ENCODE measurements around the gene INSYN1.
"Not testable (repeated sequence)": the region's sequence is repeated elsewhere in the genome, so short reads cannot be mapped to it uniquely, and the experiment has no call there.

Gene INSYN1

DNA sequence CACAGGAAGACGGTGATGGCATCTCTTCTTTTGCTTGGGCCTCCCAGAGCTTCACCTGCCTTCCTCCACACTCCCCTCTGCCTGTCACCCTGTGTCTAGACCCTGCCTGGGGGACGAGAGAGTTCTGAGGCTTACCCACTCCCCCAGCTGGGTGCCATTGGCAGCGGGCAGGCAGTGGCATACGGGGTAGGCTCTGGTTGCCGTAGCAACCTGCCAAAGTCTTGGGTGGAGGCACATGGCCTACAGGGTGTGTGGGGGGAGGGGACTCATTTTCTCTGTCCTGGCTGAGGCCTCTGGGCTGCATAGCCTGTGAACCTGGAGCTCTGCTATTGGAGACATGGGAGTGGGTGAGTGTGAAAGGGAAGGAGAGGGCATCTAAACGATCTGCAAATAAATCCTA is 4.4 kb downstream of the INSYN1 start:
- DNase-seq, result no peak

DNA sequence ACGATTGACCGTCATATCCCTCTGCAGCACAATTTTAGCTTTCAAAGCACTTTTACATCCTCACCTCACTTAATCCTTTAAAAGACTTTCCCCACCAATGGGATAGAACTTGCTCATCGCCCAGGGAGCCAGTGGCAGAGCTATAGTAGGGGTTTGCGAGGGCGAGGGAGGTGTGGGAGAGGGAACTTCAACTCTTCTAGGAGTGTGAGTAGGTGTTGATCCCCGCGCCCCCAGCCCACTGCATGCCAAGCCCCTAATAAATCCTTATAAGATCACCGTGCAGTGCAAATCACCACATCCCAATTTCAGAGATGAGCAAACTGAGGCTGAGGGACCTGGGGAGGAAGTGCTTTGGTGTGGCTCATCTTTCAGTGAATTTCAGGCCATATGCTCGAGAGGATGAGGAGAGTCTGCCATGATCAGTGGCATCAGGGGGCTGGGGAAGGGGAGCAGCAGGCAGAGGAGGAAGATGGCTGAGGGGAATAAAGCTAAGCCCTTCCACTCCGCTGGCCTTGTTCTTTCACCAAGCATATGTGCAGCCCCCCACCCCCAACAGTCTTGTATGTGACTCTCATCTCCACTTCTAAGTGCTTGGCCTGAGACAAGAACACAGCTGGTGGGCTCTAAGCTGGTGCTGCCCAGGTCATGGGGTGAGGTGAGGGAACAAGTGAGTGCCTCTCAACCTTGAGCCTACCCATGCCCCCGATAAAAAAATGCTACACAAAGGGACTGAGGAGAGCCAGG is 5.1 kb downstream of the INSYN1 start:
- no peak for DNase-seq

DNA sequence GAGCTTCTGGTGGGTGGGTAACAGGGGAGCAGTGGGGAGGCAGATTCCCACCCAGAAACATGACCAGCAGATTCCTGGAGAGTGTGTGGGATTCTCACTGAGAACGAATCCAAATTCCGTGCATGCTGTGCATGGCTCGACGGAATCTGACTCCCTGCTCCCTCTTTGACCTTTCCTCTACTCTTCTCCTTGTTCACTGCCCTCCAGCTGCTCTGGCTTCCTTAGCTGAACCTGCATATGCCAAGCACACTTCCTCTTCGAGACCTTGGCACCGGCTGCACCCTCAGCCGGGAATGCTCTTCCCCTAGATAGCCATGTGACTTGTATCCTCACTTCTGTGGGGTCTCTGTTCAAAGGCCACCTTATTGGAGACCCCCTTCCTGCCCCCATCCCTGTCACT is 6.3 kb downstream of the INSYN1 start:
- DNase-seq, result no peak

DNA sequence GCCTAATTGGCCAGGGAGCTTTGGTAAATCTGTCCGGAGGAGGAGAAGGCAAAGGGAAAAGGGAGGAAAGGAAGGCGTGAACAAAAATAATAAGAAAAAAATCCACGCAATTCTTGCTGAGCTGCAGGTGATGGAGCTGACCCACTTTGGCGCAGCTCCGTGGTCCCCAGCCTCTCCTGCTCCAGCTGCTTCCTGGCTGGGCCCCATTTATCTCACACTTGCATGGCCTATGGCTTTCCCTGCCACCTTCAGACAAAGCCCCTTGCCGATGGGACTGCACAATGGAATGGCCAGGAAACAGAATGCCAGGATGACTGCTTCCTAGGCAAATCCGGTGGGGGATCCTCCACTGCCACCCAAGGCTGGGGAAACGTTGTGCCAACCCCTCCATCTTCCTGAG is 6.9 kb downstream of the INSYN1 start:
- DNase-seq, result no peak

DNA sequence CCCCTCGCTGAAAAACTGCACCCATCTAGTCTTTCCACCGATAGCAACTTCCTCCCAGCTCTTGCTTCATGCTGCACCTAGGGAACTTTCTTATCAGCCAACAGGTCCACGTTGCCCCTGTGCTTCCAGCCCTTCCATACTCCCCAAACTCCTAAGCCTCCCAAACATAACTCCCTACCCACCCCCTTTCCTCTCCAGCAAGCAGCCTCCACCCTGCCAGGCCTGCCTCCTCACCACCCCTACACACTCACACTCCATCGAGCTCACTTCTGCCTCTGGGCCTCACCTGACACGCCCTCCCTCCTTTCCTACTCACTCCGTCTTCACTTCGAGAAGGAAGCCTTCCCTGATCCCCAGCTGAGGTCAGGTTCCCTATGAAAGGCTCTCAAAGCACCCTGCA is 8.1 kb downstream of the INSYN1 start:
- no peak for DNase-seq

DNA sequence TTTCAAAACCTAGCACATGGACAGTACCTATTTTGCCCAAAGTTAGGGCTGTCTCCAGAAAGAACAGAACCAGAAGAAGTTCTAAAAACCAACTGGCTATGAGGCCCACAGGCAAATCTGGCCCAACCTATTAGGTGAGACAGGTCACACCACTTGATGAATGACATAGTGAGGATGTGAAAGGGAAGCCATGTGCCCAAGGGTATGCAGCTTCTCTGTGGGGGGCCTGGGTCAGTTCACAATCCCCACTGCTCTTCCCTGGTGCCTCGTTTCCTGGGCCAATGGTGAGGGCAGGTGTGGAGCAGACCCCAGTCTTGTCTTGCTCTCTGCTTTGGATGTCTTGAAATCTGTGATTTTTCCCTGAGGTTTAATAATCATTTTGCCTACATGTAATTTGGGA is 8.9 kb downstream of the INSYN1 start:
- DNase-seq, result no peak

DNA sequence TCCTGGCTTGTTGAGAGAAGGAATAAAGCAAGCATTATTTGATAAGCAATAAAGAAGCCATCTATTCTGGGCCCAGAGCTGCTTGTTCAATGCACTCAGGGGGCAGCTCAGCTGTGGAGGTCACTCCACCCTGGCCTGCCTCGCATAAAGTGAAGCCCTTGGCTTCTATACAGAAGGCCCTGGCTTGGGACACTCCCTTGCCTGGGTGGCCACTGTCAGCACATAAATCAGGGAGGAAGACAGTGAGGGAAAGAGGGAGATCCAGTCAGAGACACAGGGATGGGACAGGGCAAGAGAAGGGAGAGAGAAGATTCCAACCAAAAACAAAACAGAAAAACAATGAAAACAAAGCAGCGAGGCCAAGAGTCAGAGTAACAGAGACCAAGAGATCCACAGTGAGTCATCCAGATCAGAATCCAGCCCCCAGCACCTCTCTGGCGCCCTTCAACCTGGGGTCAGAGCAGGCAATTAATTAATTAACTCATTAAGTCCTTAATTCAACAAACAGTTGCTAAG is 11.8 kb downstream of the INSYN1 start:
- DNase-seq, result no peak

DNA sequence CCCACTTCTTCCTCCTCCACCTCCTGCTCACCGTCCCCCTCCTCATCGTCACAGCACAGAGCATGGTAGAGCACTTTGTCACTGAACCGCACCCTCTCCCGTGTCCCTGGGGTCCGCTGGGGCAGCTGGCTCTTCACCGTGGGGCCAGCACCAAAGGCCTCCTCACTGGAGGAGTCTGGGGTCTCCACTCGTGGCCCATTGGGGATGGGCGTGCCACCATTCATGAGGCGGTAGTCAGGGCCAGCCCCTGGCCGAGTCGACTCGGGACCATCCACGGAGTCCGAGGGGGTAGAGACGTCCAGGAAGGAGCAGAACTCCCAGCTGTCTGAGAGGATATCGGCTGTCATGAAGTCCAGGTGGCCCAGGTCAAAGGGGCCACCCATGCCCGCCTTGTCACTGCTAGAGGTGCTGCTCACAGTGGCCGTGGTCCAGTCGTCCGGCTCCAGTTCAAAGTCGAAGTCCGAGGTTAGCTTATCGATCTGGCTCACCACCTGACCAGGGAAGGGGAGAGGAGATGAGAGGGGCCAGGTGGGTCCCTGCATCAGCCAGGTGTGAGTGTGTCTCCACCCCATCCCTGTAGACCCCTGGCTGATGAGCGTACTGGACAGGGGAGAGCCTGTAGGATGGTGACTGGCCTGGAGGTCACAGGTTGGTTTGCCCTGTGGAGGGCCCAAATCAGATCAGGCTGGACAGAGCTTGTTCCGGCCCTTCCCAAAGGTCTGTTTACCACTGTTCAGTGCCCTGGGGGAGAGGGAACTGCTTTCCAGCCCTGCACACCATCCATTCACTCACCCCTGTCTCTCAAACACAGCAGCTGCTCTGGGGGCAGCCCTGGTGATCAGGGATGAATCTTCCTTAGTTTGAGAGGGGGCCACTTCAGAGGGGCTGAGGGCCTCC is 12.8 kb downstream of the INSYN1 start:
- DNase-seq, result no peak

DNA sequence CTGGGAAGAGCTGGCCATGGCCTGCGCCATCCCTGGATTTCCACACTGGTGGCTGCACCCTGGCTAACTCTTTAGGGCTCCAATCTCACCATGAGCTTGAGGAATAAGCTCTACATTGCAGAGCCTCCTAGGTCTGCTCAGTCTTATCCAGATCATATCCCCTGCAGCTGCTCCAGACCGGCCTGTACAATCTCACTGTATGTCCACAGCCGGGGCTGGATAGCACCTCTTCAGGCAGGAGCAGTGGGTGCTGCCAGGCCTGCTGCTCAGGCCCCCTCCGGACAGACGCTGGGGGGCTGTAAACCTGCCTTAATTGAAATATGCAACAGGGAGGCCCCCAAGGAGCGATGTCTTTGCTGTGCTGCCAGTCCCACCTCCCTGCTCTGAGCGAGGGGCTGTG is 15.6 kb downstream of the INSYN1 start:
- DNase-seq, result no peak

DNA sequence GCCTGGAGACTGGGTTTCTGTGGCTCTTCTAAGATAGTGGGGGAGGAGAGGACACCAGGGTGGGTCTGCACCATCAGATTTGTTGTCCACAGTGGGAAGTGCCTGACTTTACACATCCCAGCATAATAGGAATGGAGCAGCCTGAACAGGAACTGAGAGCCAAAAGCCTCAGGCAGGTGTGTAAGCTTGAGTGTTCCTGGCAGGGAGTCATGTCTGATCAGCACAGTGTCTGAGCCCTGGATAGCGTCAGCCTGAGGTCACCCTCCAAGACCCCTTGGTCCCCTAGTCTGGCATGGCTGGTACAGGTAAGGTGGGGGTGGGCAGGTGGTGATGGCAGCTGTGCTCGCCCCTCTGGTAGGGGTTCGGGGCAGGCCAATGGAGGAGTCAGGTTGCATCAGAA is 20.2 kb downstream of the INSYN1 start:
- DNase-seq, result no peak

DNA sequence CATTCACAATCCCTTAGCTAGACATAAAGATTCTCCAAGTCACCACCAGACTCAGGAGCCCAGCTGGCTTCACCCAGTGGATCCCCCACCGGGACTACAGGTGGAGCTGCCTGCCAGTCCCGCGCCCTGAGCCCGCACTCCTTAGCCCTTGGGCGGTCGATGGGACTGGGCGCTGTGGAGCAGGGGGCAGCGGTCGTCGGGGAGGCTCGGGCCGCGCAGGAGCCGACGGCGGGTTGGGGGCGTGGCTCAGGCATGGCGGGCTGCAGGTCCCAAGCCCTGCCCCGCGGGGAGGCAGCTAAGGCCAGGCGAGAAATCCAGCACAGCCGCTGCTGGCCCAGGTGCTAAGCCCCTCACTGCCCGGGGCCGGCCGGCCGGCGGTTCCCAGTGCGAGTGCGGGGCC is 21.1 kb downstream of the INSYN1 start:
- not testable (repeated sequence) for DNase-seq

DNA sequence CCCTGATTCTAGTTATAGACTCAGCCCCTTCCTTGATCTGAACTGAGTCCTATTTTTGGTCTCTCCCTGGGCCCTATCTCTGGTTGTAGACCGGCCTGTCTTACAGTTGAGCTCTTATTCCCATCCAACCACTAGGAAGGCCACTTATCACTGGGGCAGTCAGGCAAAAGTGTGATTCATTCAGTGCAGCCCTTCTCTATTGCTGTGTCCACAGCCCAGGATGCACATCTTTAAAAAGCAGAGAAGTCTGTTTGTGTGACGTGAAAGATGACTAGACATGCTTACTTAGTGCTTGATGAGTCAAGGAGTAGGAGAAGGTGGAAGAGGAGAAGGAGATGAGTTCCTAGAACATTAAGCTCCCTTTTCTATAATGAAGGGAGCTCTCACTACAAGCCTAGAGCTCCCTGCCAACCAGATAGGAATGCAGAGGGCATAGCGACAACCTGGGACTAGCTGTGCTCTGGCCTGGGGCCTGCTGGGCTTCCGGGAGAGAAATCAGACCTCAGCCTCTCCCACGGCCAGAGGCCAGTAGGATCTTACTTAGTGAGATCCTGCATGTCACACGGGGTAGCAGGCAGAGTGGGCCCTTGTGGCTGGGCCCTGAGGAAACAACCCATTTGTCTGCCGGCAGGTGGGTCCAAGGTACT is 25.7 kb downstream of the INSYN1 start:
- DNase-seq, result no peak

DNA sequence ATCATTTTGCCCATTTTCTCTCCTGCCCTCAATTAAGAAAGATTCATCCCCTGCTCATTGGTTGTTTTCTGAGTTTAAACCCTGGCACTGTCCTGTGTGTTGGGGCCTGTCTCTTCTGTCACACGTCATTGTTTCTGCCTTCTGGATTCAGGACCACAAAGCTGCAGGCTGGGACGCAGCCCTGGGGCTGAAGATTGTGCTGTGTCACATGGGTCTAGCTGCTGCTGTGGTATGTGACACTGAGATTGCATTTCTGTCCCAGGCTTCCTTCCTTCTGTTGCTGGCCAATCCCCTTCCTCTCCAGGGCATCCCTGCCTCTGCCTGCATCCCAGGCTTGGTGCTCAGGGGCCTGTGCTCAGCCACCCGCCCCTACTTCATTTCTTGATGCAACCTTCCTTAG is 28.9 kb downstream of the INSYN1 start:
- DNase-seq, result no peak

DNA sequence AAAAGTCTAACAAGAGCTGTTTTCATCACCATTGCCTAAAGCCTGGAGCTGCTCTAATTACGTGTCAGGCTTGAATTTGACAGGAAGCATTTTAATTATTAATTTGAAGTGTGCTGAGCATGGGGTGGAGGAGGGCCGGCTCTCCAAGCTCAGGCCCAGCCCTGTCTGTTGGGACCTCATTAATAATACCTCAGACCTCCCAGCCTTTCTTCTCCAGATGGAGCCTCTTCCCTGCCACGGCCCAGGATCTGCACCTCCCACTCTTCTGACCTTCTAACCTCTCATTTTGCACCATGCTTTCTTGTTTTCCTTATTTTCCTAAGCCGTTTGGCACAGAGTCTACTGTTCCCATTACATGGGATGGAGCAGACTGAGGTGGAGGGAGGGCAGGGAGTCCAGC is 30.0 kb downstream of the INSYN1 start:
- DNase-seq, result no peak

DNA sequence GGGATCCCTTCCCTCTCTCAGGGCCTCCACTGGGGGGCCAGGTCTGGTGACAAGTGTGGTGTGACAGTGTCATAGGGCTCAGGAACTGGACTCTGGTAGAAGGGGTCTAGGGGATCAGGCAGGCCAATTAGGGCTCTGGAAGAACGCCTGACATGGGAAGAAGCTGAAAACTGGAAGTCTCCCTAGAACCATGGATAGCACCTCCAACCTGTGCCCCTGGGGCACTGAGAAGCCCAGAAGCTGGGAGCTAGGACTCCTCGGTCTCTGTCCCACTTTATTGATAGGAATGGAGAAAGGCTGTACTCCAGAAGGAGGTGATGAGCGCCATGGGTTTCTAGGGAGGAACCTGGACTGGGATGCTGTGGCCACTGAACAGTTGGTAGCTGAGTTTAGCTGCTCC is 30.7 kb downstream of the INSYN1 start:
- DNase-seq, result no peak

DNA sequence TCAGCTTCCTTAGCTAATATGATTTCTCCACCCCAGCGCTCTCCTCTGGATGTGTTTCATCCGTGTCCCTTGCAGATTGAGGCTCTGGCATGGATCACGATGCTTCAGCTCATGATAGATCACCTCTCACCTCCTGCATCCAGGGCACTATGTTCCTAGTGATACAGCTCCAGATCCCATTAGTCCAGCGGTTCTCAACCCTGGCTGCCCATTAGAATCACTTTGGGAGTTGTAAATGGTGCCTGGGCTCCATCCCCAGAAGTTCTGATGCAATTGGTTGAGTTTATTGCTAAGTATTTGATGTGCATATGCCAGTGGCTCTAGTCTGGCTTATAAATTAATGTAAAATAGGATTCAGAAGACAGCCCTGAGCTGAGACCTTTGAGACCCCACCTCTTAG is 34.5 kb downstream of the INSYN1 start:
- no peak for DNase-seq

DNA sequence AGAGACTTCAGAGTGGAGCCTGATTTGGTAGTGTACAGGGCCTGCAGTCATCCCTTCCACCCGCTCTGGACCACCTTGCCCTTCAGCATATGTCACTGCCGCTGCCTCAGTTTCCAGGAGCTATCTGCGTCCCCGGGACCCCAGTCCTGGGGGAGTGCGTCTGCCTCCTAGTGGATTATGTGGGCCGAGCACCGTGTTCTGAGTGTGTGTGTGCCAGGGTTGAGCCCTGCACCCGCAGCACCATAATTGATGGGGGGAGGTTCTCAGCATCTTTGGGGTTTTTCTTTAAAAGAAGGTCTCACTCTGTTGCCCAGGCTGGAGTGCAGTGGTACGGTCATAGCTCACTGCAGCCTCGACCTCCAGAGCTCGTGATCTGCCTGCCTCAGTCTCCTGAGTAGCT is 35.3 kb downstream of the INSYN1 start:
- DNase-seq, result no peak

DNA sequence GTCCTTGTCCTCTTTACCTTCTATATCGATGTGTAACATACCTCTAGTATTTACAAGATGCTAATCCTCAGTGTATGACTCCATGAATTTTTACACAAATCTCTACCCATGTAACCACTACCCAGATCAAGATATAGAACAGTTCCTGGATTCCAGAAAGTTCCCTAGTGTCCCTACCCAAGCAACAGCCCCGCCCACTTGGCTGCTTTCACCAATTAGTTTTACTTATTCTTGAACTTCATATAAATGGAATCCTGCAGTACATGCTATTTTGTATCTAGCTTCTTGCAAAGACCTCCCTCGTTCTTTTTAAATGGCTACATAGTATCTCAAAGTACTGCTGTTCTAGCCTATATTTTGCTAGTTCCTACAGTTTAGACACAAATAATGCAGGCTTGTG is 35.9 kb downstream of the INSYN1 start:
- DNase-seq, result no peak

DNA sequence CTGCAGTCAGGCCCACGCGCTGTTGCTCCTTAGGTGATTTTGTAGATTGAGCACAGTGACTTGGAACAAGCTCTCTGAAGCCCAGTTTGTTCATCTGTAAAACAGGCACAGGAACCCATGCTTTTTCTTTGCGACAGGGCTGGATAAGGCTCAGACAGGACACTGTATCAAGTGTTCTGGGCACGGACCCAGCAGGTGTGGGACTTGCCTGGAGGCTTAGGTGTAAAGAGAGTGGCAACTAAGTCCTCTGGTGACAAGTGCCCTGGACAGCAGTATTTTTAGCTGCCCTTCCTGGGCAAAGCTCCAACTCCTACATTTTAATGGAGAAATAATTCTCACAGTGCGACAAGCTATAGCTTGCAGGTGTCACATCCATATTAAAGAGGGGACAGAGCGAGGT is 36.7 kb downstream of the INSYN1 start:
- no peak for DNase-seq

DNA sequence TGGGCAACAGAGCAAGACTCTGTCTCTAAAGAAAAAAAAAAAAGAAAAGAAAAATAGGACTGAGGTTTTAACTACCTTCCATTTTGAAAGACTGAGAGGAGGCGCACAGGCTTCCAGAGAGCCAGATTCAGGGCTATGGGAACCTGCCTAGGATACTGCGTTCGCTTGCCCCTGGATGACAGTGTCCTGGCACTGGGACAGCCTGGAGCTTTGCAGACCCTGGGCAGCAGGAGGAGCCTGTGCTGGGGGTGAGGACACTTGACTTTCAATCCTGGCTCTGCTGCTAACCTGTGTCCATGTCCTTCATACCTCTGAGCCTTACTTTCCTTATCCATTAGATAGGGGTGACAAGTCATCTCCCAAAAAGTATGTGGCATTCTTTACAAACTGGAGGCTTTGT is 37.7 kb downstream of the INSYN1 start:
- DNase-seq, result no peak

DNA sequence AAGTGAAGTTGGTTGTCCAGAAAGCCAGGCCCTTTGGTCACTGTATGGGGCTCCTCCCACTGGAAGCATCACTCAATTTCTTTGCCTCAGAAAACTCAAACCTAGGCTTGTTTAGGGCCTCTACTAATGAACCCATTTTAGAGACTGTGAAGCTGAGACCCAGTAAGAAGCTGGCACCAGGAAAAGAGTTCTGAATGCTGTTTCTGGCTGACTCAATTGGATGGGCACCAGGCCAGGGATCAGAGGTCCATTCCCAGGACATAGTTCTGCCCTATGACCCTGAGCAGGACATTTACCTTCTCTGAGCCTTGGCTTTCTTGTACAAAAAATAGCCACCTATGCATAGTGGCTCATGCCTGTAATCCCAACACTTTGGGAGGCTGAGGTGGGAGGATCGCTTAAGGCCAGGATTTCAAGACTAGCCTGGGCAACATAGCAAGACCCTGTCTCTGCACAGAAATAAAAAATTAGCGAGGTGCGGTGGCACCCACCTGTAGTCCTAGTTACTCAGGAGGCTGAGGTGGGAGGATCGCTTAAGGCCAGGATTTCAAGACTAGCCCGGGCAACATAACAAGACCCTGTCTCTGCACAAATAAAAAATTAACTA is 38.4 kb downstream of the INSYN1 start:
- DNase-seq, result no peak

DNA sequence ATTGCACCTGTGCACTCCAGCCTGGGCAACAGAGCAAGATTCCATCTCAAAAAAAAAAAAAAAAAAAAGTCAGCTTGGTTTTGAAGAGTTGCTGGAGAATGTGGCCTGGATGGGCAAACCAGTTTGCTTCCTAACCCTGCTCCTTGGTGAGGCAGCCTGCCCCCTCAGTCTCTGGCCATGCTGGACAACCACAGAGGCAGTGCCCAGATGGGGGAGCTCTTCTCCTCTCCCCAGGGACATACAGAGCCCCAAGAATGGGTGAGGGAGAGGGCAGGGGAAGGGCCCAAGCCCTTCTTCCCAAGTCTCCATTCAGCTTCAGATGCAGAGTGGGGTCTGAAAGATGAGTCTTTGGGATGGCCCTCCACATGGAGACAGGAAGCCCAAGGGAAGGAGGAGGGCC is 41.0 kb downstream of the INSYN1 start:
- DNase-seq, result no peak

DNA sequence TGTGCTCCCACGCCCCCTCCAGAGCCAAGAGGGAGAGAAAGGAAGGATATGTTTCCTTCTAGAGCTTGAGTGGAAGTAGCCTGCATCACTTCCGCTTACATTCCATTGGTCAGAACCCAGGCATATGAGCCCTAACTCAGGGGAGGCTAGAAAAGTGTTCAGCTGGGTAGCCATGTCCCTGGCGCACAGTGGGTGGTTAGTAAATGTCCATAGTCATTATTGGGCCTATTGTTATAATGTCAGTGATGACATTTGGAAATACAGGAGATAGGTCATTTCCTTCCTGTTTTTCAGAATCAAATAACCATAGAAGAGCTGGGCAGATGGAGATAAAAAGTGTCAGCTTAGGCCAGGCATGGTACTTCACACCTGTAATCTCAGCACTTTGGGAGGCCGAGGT is 41.6 kb downstream of the INSYN1 start:
- no peak for DNase-seq

All from midbrain (tissue), 1 donor.